GM12865 (cell line): ENCODE data around the gene RAB11FIP3.

ENCODE experiments used
- DNase-seq: peaks from one replicate; pipeline ENCODE4 v3.0.0; 2010; ENCODE audit warnings: low read depth
- H3K4me3 ChIP-seq: 2 replicates; pipeline ENCODE4 v1.5.1; 2011; ENCODE audit warnings: mild to moderate bottlenecking, low read depth, low read length, control low read depth
- CTCF ChIP-seq: IDR thresholded peaks from 2 replicates; pipeline ENCODE4 v1.5.1; 2011; ENCODE audit warnings: low read length, control low read depth, low read depth, inconsistent platforms; ENCODE audit not compliant: insufficient read depth; ENCODE audit errors: missing control alignments

RAB11FIP3 gene

GRCh38 chr16:450785-451512, 25.5 kb downstream of the RAB11FIP3 start:
- no peak for DNase-seq
- no peak overlapping the region for H3K4me3 ChIP-seq
- no peak for TF ChIP-seq CTCF

- no peak overlapping the region for H3K4me3 ChIP-seq
- TF ChIP-seq CTCF = no peak
- DNase-seq = peak; percentile 52
Measured at GRCh38 chr16:454397-454940, 29.0 kb downstream of the RAB11FIP3 start.

GRCh38 chr16:455453-455852, 30.0 kb downstream of the RAB11FIP3 start:
- no peak for TF ChIP-seq CTCF
- H3K4me3 ChIP-seq = no peak overlapping the region
- DNase-seq = no peak

GRCh38 chr16:456891-457483, 31.5 kb downstream of the RAB11FIP3 start:
- no peak overlapping the region for H3K4me3 ChIP-seq
- DNase-seq = no peak
- TF ChIP-seq CTCF = no peak

- no peak for DNase-seq
Measured at GRCh38 chr16:457732-458400, 32.4 kb downstream of the RAB11FIP3 start.

GRCh38 chr16:459761-460160, 34.3 kb downstream of the RAB11FIP3 start:
- H3K4me3 ChIP-seq = no peak overlapping the region
- no peak for DNase-seq
- TF ChIP-seq CTCF = no peak

More at GRCh38 chr16:457732-458400, 32.4 kb downstream of the RAB11FIP3 start:
- no peak overlapping the region for H3K4me3 ChIP-seq
- TF ChIP-seq CTCF = no peak
